HEK293 (cell line): ENCODE results near the gene SLC37A3.

Source experiments
- BCL6B ChIP-seq: fragments of 450-650 bp; formaldehyde crosslinking; IDR thresholded peaks from 2 replicates; pipeline ENCODE4 v1.5.1; 2017; ENCODE audit warnings: missing biosample characterization, missing genetic modification characterization
- EGR2 ChIP-seq: fragments of 450-650 bp; formaldehyde crosslinking; IDR thresholded peaks from 2 replicates; pipeline ENCODE4 v1.5.1; 2016; ENCODE audit warnings: low read depth, missing biosample characterization, missing genetic modification characterization
- GFI1B ChIP-seq: fragments of 450-650 bp; formaldehyde crosslinking; IDR thresholded peaks from 2 replicates; pipeline ENCODE4 v1.5.1; 2016; ENCODE audit warnings: missing biosample characterization, missing genetic modification characterization
- HOXD13 ChIP-seq: sonication (generic); formaldehyde crosslinking; IDR thresholded peaks from 2 replicates; pipeline ENCODE4 v1.8.0; 2022; ENCODE audit warnings: missing genetic modification reagents, borderline replicate concordance
- KLF10 ChIP-seq: fragments of 450-650 bp; IDR thresholded peaks from 2 replicates; pipeline ENCODE4 v1.5.1; 2018; ENCODE audit warnings: missing biosample characterization, mild to moderate bottlenecking, missing genetic modification characterization
- OSR2 ChIP-seq: fragments of 450-650 bp; formaldehyde crosslinking; IDR thresholded peaks from 2 replicates; pipeline ENCODE4 v1.5.1; 2016; ENCODE audit warnings: missing biosample characterization, missing genetic modification characterization
- YY2 ChIP-seq: fragments of 450-650 bp; formaldehyde crosslinking; IDR thresholded peaks from 2 replicates; pipeline ENCODE4 v1.5.1; 2016; ENCODE audit warnings: missing biosample characterization, missing genetic modification characterization
- ZBTB11 ChIP-seq: fragments of 450-650 bp; formaldehyde crosslinking; conservative IDR thresholded peaks from 2 replicates; pipeline ENCODE4 v1.5.1; 2016; ENCODE audit warnings: low read depth, missing biosample characterization, missing genetic modification characterization
- ZBTB44 ChIP-seq: fragments of 450-650 bp; IDR thresholded peaks from 2 replicates; pipeline ENCODE4 v1.5.1; 2018; ENCODE audit warnings: missing biosample characterization, mild to moderate bottlenecking, missing genetic modification characterization
- ZBTB6 ChIP-seq: fragments of 450-650 bp; formaldehyde crosslinking; IDR thresholded peaks from 2 replicates; pipeline ENCODE4 v1.5.1; 2017; ENCODE audit warnings: missing biosample characterization, missing genetic modification characterization
- ZBTB7A ChIP-seq: fragments of 450-650 bp; formaldehyde crosslinking; IDR thresholded peaks from 2 replicates; pipeline ENCODE4 v1.5.1; 2016; ENCODE audit warnings: low read depth, missing biosample characterization, missing genetic modification characterization
- ZNF114 ChIP-seq: fragments of 450-650 bp; formaldehyde crosslinking; IDR thresholded peaks from 2 replicates; pipeline ENCODE4 v1.5.0; 2017; ENCODE audit warnings: missing biosample characterization, missing genetic modification characterization
- ZNF133 ChIP-seq: fragments of 450-650 bp; formaldehyde crosslinking; IDR thresholded peaks from 2 replicates; pipeline ENCODE4 v1.5.1; 2016; ENCODE audit warnings: missing biosample characterization, missing genetic modification characterization
- ZNF148 ChIP-seq: fragments of 450-650 bp; formaldehyde crosslinking; IDR thresholded peaks from 2 replicates; pipeline ENCODE4 v1.5.0; 2017; ENCODE audit warnings: missing biosample characterization, missing genetic modification characterization, borderline replicate concordance
- ZNF223 ChIP-seq: fragments of 450-650 bp; formaldehyde crosslinking; IDR thresholded peaks from 2 replicates; pipeline ENCODE4 v1.5.1; 2016; ENCODE audit warnings: missing biosample characterization, missing genetic modification characterization
- ZNF23 ChIP-seq: fragments of 450-650 bp; formaldehyde crosslinking; IDR thresholded peaks from 2 replicates; pipeline ENCODE4 v1.5.1; 2016; ENCODE audit warnings: missing biosample characterization, missing genetic modification characterization, borderline replicate concordance
- ZNF404 ChIP-seq: fragments of 450-650 bp; formaldehyde crosslinking; IDR thresholded peaks from 2 replicates; pipeline ENCODE4 v1.5.1; 2017; ENCODE audit warnings: missing biosample characterization, missing genetic modification characterization
- ZNF521 ChIP-seq: fragments of 450-650 bp; formaldehyde crosslinking; IDR thresholded peaks from 2 replicates; pipeline ENCODE4 v1.5.1; 2017; ENCODE audit warnings: missing biosample characterization, mild to moderate bottlenecking, missing genetic modification characterization
- ZNF580 ChIP-seq: fragments of 450-650 bp; formaldehyde crosslinking; IDR thresholded peaks from 2 replicates; pipeline ENCODE4 v1.5.1; 2016; ENCODE audit warnings: missing biosample characterization, missing genetic modification characterization
- ZNF626 ChIP-seq: fragments of 450-650 bp; sonication (Bioruptor Pico); formaldehyde crosslinking; IDR thresholded peaks from 2 replicates; pipeline ENCODE4 v1.5.1; 2018; ENCODE audit warnings: missing biosample characterization, missing genetic modification characterization, inconsistent platforms
- ZNF629 ChIP-seq: fragments of 450-650 bp; formaldehyde crosslinking; IDR thresholded peaks from 2 replicates; pipeline ENCODE4 v1.5.1; 2017; ENCODE audit warnings: missing biosample characterization, missing genetic modification characterization
- ZNF660 ChIP-seq: fragments of 450-650 bp; IDR thresholded peaks from 2 replicates; pipeline ENCODE4 v1.5.1; 2018; ENCODE audit warnings: missing biosample characterization, mild to moderate bottlenecking, missing genetic modification characterization
- ZNF837 ChIP-seq: fragments of 450-650 bp; formaldehyde crosslinking; IDR thresholded peaks from 2 replicates; pipeline ENCODE4 v1.5.1; 2016; ENCODE audit warnings: missing biosample characterization, missing genetic modification characterization
- TF ChIP-seq, protein P1 (sequence below): fragments of 450-650 bp; formaldehyde crosslinking; IDR thresholded peaks from 2 replicates; pipeline ENCODE4 v1.5.1; 2017; ENCODE audit warnings: missing biosample characterization, mild to moderate bottlenecking, missing genetic modification characterization, moderate library complexity
- TF ChIP-seq, protein P2 (sequence below): fragments of 450-650 bp; formaldehyde crosslinking; IDR thresholded peaks from 2 replicates; pipeline ENCODE4 v1.5.1; 2016; ENCODE audit warnings: missing biosample characterization, missing genetic modification characterization

Gene SLC37A3

GRCh38 chr7:140397784-140398750 lies at the start of gene SLC37A3 (continued):
- TF ChIP-seq, protein P1, sequence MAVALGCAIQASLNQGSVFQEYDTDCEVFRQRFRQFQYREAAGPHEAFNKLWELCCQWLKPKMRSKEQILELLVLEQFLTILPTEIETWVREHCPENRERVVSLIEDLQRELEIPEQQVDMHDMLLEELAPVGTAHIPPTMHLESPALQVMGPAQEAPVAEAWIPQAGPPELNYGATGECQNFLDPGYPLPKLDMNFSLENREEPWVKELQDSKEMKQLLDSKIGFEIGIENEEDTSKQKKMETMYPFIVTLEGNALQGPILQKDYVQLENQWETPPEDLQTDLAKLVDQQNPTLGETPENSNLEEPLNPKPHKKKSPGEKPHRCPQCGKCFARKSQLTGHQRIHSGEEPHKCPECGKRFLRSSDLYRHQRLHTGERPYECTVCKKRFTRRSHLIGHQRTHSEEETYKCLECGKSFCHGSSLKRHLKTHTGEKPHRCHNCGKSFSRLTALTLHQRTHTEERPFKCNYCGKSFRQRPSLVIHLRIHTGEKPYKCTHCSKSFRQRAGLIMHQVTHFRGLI: peak; percentile 23; the same call in 1 of the 2 replicates
- TF ChIP-seq HOXD13 (no peak), BCL6B (tag by site-specific recombination) (no peak), ZNF23 (tag by site-specific recombination) (no peak), OSR2 (no peak), YY2 (tag by site-specific recombination) (peak; percentile 63; the same call in 1 of the 2 replicates), KLF10 (tag by site-specific recombination) (no peak), EGR2 (peak; percentile 77), ZNF521 (tag by site-specific recombination) (no peak), ZNF580 (tag by site-specific recombination) (peak; percentile 92), ZBTB11 (peak; percentile 29; the same call in 1 of the 2 replicates), ZNF223 (tag by site-specific recombination) (no peak), ZNF629 (tag by site-specific recombination) (peak; percentile 10; the same call in 1 of the 2 replicates), ZBTB44 (tag by site-specific recombination) (no peak), ZNF148 (tag by site-specific recombination) (no peak), ZBTB7A (tag by site-specific recombination) (no peak; the same call in none of the 2 replicates), ZNF626 (tag by site-specific recombination) (no peak), ZNF660 (tag by site-specific recombination) (no peak), ZNF133 (tag by site-specific recombination) (no peak), GFI1B (no peak), ZNF114 (tag by site-specific recombination) (no peak), ZNF837 (tag by site-specific recombination) (no peak), ZBTB6 (no peak), ZNF404 (tag by site-specific recombination) (no peak)
- TF ChIP-seq, protein P2, sequence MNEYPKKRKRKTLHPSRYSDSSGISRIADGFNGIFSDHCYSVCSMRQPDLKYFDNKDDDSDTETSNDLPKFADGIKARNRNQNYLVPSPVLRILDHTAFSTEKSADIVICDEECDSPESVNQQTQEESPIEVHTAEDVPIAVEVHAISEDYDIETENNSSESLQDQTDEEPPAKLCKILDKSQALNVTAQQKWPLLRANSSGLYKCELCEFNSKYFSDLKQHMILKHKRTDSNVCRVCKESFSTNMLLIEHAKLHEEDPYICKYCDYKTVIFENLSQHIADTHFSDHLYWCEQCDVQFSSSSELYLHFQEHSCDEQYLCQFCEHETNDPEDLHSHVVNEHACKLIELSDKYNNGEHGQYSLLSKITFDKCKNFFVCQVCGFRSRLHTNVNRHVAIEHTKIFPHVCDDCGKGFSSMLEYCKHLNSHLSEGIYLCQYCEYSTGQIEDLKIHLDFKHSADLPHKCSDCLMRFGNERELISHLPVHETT (tag by site-specific recombination): no peak
